GM18867 (cell line): ENCODE measurements around the gene VAPB.

ENCODE experiments used
- ATAC-seq: cut with Tn5 transposase; IDR thresholded peaks from one replicate; pipeline ENCODE4 v1.9.1; 2021; ENCODE audit warnings: mild to moderate bottlenecking, moderate library complexity; ENCODE audit not compliant: unreplicated experiment

Gene VAPB

GRCh38 chr20:58433759-58434158 lies 44.7 kb downstream of the VAPB start:
- no peak for ATAC-seq

DNA sequence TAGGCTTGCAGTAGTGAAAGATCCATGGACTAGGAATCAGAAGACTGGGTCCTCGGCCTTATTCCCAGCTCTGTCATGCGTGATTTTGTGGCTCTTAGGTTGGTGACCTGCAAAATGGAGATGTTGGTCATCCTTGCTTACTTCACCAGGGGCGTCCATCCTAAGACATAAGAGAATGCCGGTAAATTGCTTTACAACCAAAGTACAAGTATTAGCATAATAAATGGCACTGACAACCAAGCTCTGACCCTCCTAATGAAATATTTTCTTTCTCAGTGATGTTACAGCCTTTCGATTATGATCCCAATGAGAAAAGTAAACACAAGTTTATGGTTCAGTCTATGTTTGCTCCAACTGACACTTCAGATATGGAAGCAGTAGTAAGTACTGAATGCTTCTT lies 45.3 kb downstream of the VAPB start:
- ATAC-seq = no peak

DNA sequence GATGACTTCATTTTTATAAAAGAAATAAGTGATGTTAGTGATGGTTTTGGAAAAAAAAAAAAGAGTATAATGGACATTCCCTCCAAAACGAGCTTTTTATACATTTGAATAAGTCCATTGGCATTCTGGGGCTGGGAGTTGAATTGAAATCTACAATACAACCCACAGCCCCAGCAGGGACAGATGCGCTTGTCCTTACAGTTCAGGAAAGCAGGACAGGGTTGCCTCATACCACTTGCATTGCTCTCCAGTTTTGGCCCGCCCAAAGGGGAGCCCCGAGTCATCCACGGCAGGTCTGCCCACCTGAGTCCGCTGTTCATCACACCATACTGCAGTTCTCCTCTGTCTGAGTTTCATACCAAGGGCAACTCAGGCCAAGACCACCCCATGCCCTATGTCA lies 46.2 kb downstream of the VAPB start:
- no peak for ATAC-seq

- no peak for ATAC-seq
Measured at GRCh38 chr20:58436868-58437645, 48.0 kb downstream of the VAPB start.

DNA sequence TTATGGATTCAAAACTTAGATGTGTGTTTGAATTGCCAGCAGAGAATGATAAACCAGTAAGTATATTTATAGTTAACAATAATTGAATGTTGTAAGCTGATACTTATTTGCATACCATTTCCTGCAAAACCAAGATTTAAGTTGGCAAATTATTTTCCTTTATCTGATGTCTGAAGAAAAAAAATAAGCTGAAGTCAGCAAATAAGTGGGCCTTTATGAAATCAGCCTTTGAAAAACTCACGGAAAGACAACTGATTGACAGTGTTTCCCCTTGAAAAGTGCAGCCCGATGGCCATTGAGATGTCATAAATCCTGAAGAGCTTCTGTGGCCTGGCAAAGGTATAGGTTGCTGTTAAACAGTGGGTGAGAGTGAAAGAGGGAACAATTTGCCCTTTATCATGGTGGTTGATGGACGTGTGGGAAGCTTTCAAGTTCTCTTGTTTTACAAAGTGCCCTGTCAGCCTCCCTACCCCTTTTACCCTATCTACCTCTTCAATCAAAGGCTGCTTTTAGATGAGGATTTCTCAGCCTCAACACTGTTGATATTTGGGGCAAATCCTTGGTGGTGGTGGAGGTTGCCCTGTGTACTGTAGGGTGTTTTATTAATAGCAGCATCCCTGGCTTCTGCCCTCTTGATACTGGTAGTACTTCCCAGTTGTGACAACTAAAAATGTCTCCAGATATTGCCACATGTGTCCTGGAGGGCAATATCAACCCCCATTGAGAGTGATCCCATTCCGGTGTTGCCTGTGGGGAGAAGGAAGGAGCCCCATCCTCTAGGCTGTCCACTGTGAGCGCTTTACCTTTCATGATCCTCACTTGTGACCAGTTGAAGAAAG lies 50.2 kb downstream of the VAPB start:
- ATAC-seq = no peak

DNA sequence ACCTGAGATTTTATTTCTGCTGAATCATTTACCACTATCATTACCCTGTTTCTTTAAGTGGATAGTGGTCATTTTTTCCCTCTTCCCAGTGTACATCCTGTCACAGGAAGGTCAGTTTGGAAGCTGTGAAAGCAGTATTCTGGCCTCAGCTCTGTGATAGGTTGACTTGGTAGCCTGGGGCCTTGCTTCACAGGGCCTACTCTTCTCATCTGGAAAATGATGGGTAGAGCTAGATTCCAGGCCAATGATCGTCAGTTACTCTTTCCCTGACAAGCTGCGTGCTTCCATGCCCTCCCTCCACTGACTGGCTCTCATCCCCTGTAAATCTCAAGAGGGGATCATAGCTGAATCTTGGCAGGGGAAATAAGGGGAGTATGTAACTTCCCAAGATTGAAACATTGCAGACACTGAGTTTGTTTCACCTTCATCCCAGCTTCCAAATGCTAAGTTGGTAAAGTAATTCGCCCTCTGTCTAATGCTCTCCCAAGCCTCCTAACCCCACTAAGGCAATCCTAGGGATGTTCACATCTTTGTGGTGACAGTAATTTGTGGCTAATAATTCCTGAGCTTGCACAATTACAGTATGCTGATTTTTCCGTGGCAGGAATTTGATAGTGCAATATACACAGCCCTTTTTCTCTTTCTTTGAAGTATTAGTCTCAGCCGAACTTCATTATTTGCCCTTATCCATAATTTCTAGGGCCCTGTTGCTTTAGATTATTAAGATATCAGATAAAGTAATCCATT lies 51.2 kb downstream of the VAPB start:
- no peak for ATAC-seq

- no peak for ATAC-seq
Measured at GRCh38 chr20:58441723-58442122, 52.7 kb downstream of the VAPB start.

- ATAC-seq = no peak
Measured at GRCh38 chr20:58444746-58445255, 55.8 kb downstream of the VAPB start.

DNA sequence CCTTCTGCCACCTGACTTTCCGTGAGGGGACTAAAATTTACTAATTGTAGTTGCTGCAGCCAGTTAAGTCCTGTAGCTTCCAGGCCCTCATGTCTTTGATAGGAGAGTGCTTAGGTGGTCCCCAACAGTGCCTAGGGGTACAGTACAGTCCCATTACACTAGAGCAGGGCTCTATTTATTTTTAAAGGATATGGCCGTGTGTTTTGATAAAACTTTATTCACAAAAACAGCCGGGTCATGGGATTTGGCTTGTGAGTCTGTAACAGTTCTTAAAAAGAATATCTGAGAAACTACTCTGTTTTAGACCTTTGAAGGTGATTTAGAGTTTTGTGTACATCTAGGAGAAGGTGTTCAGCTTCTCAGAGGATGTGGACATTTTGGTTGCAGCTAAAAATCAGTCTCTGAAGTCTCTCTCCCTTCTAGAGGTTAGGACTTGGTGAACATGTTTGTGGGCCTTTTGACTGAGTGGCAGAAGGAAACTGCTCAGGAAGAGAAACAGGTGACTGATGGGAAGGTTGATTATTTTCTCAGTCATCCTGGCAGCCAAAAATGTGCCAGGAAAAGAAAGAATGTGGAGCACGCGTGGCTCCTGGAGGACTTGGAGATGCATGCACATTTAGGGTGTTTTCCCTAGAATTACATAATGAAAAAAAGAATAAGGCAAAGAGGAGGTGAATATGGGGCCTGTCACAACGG lies 57.4 kb downstream of the VAPB start:
- ATAC-seq = no peak

GRCh38 chr20:58446960-58447265 lies 57.9 kb downstream of the VAPB start:
- no peak for ATAC-seq

- ATAC-seq = no peak
Measured at GRCh38 chr20:58447511-58448391, 58.7 kb downstream of the VAPB start.

- ATAC-seq = no peak
Measured at GRCh38 chr20:58448958-58449357, 59.9 kb downstream of the VAPB start.

GRCh38 chr20:58449681-58450221 lies 60.7 kb downstream of the VAPB start:
- no peak for ATAC-seq

- ATAC-seq = peak; percentile 64
Measured at GRCh38 chr20:58450254-58450653, 61.2 kb downstream of the VAPB start.

DNA sequence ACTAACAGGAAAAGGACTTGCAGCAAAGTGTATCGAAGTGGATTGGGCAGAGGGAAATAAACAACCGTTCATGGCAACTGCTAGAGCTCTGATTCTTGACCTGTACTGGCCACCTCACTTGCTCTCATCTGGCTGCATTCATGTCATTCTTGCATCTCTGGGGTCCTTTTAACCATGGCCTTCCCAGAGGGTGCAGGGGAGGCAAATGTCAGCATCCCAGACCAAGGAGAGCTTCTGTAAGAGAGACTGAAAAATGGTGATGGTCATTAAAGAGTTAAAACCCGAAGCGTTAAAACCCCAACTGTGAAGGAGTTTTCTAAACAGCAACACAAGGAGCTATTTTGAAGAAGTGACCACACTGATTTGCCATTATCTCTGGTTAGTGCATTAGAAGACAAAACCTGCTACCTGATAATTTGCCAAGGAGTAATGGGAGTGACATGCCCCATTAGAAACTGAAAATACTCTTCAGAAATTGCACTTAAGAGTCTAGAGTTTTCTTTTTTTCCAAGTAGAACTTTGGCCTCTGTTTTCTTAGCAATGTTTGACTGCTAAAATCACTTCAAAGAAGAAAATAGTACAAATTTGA lies 63.7 kb downstream of the VAPB start:
- no peak for ATAC-seq

DNA sequence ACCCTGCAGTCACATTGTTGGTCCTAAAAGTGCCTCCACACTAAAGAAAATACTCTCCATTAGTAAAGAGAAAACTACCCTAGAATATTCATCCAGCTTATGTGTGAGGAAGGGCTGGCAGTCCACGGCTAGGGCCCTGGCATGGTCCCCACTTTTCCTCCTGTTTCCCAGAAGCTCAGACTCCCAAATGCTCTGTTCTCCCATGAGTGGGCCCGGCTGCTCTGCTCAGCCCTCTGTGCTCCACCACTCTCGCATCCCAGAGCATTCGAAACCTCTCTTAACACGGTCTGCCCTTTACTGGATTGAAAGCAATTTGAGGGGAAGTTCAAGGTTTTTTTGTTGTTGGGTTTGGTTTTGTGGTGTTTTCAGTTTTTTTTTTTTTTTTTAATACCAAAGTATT lies 64.4 kb downstream of the VAPB start:
- ATAC-seq = no peak

DNA sequence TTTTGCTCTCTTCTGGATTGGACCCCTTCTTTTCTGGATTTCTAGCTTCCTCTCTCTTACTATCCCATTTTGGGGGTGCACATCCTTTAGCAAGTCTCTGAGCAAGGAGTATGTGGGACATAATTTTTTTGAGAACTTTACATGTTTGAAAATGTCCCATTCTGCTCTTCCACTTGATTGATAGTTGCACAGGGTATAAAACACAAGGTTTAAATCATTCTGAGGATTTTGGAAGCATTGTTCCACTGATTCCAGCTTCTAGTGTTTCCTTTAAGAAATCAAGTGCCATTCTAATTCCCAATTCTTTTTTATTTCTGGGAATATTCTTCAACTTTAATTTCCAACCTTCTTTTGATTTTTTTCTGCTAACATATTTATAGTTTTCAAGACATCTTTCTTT lies 65.4 kb downstream of the VAPB start:
- ATAC-seq = no peak

DNA sequence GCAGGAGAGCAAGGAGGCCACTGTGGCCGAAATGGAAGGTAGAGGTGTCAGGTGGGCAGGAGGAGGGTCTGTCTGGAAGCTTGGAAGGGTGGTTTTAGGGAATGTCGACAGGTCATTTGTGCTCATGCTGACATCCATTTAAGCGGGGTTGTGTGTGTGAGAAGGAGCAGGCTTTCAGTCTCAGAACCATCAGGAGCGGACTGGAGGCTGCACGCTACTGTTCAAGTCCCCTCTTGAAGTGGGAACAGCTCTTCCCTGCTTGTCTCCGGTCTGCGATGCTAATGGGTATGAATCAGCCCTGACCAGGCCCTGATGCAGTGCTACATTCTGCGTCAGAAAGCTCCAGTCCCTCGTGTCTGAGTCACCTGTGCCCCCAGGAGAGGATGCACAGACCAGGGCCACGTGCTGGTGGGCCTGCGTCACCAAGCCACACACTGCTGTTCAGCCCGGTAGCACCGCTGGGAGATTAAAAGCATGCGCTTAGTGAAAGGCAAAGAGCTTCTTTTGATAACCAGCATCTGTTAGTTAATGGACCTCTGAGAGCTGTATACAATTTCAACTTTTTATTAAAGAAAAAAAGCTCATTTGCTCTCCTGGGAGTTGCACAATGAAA lies 68.2 kb downstream of the VAPB start:
- ATAC-seq = no peak
